ENCODE measurements around the gene HAS3.
A peak's percentile ranks its signal among the peaks of the same experiment; 100 is the strongest.
"Not testable (repeated sequence)": the region's sequence is repeated elsewhere in the genome, so short reads cannot be mapped to it uniquely, and the experiment has no call there.

HAS3 gene, protein sequence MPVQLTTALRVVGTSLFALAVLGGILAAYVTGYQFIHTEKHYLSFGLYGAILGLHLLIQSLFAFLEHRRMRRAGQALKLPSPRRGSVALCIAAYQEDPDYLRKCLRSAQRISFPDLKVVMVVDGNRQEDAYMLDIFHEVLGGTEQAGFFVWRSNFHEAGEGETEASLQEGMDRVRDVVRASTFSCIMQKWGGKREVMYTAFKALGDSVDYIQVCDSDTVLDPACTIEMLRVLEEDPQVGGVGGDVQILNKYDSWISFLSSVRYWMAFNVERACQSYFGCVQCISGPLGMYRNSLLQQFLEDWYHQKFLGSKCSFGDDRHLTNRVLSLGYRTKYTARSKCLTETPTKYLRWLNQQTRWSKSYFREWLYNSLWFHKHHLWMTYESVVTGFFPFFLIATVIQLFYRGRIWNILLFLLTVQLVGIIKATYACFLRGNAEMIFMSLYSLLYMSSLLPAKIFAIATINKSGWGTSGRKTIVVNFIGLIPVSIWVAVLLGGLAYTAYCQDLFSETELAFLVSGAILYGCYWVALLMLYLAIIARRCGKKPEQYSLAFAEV

DNA sequence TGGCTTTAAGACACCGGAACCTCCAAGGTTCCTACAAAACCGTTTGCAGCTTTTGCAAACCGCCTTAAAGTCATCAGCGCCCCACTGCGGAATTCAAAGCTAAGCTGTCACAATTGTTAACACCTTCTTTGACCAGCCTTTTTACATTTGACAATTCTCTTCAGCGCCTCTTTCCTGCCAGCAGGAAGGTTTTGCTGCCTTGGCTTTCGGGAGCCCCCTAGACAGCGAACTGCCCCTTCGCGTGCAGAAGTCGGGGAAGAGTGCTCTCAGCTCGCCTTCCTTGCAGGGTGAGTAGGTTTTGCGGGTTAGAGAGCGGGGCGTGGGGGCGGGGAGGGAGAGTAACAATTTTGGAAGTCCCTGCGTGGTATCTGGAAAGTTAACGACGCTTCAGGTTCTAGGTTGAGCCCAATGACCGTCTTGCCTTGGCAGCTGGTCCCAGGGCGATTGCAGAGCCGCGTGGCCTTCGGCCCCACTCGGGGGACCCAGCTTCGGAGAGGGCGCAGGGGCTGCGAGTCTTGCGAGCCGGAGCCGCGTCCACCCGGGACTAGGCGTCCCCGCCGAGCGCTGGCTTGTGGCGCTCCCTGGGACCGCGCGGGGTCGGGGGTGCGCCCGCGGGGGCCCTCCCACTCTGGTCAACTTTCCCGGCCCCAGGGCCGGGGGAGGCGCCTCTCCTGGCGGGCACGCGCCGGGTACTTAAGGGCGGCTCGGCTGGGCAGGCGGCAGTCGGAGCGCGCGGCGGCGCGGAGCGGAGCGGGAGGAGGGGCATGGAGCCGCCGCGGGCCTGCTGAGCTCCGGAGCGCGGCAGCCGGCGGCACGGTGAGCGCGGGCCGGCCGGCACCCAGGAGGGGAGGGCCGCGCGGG lies at the start of gene HAS3:
HAS3 (plus strand) TSS at position 153 of the 861 bp plus-strand sequence. CDS start 3,743 bp downstream, outside the sequence.
- peak; percentile 63 for DNase-seq

- no peak for DNase-seq
These were observed 49.5 kb upstream of the HAS3 start for GRCh38 chr16:69055980-69056379.

GRCh38 chr16:69056421-69056820 lies 49.0 kb upstream of the HAS3 start:
- DNase-seq, result no peak

DNA sequence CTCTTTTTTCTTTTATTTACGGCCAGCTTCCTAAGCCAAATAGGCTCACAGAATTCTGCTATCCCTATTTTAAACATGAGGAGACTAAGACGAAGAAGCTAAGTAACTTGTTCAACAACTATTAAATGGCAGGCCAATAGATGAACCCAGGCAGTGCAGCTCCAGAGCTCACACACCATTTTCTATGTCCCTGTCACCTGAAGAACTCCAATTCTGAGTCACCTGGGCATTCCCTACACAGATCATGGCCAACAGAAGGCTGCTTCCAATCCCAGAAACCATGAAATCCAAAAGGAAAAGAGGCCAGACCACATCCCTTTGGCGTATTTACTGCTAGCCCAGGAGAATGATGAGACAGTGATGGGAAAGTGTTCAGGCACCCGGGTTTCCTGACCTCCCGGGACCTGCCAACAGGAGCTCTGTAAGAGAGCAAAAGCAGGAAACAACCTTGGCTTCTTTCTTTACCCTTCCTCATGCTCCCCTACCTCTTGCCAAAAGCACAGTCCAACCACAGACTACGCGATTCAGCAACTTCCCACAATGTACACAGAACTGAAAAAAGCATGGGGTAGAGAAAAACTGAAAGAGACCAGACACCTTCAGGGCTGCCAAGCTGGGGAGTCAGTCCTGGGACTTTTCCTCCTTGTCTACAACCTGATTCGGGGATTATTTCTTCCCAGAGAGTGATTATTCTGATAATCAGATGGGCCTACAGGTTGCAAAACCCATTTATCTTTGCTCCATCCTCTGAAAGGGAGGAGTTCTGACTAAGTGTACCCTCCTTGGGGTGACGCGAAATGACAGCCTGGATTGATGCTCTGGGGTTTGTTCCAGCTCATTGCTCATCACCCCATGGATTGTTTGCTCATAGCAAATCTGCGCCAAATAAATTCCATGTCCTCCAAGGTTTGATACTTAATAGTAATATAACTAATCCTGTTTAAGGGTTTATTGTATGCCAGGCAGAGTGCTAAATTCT lies 47.8 kb upstream of the HAS3 start:
- DNase-seq, result peak; percentile 72

DNA sequence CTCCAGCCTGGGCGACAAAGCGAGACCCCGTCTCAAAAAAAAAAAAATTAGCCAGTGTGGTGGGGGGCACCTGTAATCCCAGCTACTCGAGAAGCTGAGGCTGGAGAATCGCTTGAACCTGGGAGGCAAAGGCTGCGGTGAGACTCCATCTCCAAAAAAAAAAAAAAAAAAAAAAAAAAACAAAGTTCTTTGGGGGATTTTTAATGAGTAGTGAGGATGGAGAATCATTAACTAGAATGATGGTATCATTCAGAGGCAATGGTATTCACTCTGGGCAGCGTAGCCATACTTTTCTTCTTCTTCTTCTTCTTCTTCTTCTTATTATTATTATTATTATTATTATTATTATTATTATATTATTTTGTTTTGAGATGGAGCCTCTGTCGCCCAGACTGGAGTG lies 42.0 kb upstream of the HAS3 start:
- DNase-seq, result not testable (repeated sequence)

GRCh38 chr16:69064124-69064763 lies 41.2 kb upstream of the HAS3 start:
- DNase-seq, result no peak

- no peak for DNase-seq
These were observed 40.6 kb upstream of the HAS3 start for GRCh38 chr16:69064764-69065313.

- no peak for DNase-seq
These were observed 35.9 kb upstream of the HAS3 start for GRCh38 chr16:69069504-69069903.

GRCh38 chr16:69071036-69071435 lies 34.4 kb upstream of the HAS3 start:
- DNase-seq, result no peak

DNA sequence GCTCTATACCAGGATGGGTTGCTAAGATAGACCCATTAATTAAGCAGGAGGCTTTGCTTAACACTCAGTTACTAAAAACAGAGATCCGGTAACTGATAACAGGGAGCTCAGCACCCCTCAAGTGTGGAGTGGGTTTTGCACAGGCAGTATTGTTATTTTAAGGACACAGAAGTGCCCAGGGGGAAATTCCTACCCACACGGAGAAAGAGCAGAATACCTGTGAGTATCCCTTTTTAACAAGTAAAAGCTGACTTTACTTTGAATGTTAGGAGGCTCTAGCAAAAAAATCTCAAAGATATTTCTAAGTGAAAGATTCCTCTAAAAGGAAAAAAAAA lies 32.8 kb upstream of the HAS3 start:
- DNase-seq, result no peak

DNA sequence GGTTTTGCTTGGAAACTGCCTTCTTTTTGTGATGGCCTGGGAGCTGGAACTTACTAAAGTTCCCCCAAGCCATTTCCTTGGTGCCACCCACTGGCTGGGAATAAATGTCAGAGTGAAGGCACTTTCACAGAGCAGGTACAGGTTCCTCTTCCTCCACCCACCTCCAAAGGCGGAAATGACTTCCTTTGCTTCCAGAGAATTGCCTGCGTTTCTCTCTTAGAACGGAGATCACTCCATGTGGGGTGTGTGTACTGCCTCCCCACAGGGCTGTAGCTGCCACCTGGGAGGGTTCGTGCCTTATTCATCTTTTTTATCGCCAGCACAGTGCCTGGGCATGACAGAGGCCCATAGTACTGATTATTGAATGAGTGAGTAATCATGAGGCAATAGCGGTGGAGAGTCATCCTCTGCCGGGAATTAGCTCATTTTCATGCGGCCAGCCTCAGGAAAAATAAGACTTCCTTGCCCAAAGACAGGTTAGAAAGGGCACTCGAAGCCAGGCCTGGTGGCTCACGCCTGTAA lies 32.2 kb upstream of the HAS3 start:
- no peak for DNase-seq

DNA sequence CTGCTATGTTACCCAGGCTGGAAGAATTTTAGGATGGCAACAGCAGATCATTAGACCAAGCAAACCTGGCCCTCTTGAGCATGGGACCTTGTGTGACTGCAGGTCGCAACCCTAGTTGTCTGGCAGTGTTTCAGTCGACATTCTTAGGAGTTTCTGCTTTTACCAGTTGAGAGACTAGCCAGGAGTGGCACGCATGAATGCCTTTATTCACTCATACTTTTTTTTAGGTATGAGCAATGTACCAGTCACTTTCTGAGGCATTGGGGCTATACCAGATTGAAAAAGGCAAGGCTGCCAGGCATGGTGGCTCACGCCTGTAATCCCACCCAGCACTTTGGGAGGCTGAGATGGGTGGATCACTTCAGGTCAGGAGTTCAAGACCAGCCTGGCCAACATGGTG lies 28.2 kb upstream of the HAS3 start:
- DNase-seq, result no peak

DNA sequence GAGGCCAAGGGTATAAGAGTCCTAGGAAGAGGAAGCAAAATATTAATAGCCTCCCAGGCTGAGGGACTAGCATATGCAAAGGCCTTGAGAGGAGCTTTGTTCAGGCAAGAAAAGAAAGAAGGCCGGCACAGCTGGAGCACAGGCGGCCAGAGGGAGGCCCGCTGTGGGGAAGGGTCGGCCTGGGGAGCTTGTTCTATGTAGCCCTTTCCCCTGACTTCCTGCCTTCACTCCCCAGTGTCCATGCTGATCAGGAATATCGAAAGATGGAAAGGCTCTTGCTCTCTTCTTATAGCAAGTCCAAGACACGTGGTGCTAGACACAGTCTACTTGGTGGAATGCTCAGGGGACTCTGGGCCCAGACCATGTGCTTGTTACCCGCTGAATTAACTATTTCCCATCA lies 27.4 kb upstream of the HAS3 start:
- DNase-seq, result no peak

- no peak for DNase-seq
These were observed 25.8 kb upstream of the HAS3 start for GRCh38 chr16:69079697-69080096.

DNA sequence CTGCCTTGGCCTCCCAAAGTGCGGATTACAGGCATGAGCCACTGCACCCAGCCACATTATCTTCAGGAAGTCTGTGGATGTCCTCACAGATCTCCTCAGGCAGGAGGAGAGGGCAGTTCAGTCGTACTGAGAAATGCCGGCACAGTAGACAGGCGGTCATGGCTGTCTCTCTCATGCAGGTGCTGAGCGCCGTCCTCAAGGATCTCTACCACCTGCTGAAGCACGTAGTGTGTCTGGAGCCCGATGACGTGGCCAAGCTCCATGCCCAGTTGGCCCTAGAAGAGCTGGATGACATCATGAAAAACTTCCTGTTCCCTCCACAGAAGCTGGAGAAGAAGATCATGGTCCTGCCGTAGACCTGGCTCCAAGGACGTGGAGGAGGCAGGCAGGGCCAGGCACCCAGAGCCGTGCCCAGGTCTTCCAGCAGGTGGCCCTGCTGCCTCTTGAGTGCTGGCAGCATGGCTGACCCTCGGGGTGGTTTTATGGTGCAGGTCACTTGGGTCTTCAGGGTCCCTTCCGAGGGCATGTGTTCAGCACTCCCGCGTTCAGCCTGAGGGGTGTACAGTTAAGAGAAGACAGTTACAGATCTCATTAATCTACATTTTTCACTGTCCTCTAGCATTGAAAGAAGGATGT lies 22.0 kb upstream of the HAS3 start:
- DNase-seq, result no peak

DNA sequence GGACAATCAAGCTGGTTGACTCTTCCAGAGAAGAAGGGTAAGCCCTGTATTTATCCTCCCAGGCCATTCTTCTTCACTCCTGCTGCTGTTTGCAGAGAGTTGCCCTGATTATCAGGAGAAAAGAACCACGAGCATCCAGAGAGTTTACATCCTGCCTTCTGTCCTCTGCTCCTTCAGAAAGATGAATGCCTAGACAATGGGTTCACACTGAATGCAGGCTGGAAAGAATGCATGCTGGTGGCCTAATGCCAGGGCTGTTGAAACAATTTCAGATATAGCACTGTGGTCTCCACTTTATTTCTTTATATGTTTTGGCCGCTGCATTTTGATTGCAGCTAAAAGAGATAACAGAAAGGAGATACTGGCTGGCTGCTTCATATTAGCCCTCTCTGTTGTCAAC lies 21.2 kb upstream of the HAS3 start:
- DNase-seq, result no peak

DNA sequence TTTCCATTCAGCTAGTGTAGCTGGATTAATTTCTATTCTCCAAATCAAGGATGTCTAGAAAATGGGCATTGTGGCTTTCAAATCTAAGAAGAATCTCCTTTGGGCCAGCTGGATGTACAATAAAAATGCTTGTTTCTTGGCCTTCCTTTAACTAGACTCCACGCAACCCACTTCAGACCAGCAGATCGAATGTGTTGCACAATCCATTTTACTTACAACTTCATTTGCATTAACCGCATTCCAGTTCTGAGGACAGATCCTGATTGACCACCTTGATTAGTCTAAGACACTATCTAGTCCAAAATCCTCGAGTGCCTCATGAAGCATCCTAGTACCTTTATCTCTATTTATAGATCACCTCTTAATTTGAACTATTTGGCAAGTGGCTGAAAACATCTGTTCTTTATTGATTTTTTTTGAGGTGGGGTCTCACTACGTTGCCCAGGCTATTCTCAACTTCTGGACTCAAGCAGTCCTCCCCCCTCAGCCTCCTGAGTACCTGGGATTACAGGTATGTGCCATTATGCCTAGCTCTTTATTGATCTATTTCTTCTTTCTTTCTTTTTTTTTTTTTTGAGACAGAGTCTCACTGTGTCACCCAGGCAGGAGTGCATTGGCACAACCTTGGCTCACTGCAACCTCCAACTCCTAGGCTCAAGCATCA lies 20.3 kb upstream of the HAS3 start:
- no peak for DNase-seq

GRCh38 chr16:69087161-69087581 lies 18.3 kb upstream of the HAS3 start:
- no peak for DNase-seq

DNA sequence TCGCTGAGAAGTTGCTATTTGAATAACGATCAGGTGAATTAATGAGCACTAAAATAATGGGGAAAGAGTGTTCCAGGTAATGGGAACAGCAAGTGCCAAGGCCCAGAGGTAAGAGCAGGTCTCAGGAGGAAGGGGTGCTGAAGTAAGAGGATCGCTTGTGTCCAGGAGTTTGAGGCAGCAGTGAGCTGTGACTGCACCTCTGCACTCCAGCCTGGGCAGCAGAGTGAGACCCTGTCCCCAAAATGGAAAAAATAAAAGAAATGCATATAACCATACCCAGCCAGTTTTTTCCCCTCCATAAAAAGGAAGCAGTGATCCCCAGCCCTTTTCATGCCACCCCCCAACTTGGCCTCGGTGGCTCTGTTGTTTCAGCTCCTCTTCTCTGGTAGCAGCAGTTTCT lies 16.8 kb upstream of the HAS3 start:
- DNase-seq, result no peak
